A375 (cell line): Measurements from ENCODE around the gene TVP23B. TPM values are rescaled to one million over a fixed set of nuclear protein-coding genes. Genes with fewer than 3 reads are reported as not detected.

Experiments used
- total RNA-seq: library from RNA; depleted of rRNA; stranded (reverse); fragments of >200 nt; shearing (Covaris generic); gene quantifications from 2 replicates; pipeline ENCODE4 v1.2.3, GENCODE V29; 2014; rRNA removed

Gene TVP23B
- 44.2 and 48.6 TPM in 2 replicates for total RNA-seq

GRCh38 chr17:18780991-18781718 lies at the start of gene TVP23B:
Gene TVP23B (plus strand): TSS chr17:18781183. CDS start chr17:18781294, 111 bp downstream.

GRCh38 chr17:18743699-18744421 lies 37.1 kb upstream of the TVP23B start, which contains the start of gene FBXW10:
Gene FBXW10 (plus strand): TSS chr17:18744054. CDS start chr17:18744245, 191 bp downstream.

Other genes starting within 250 kb of the TVP23B start
- gene TBC1D28, start 136.8 kb upstream of the TVP23B start, total RNA-seq = not detected in 2 replicates
- 4.8 and 8.9 TPM in 2 replicates for gene FOXO3B, start 98.9 kb upstream of the TVP23B start, total RNA-seq
- not detected in 2 replicates for gene FBXW10, start 37.1 kb upstream of the TVP23B start, total RNA-seq
- gene PRPSAP2, start 76.9 kb downstream of the TVP23B start, total RNA-seq = 36.6 and 42.3 TPM in 2 replicates
- gene SLC5A10, start 171.0 kb downstream of the TVP23B start, total RNA-seq = not detected in 2 replicates
- gene FAM83G, start 223.6 kb downstream of the TVP23B start, total RNA-seq = 20.2 and 22.1 TPM in 2 replicates